MCF 10A (cell line): ENCODE results near the gene TLCD3B. TPM values are rescaled to one million over a fixed set of nuclear protein-coding genes. Genes with fewer than 3 reads are reported as not detected.
A peak's percentile ranks its signal among the peaks of the same experiment; 100 is the strongest.

Source experiments
- BruUV-seq: library from RNA; stranded (reverse); fragments of 400-500 nt; replicated peaks from 2 replicates; lab custom pipeline; 2021; lab: Mats Ljungman, UMichigan
- CTCF ChIA-PET: fragments of 300-600 bp; sonication (Branson Sonifier 250); formaldehyde crosslinking; extraction: SDS; loops from one replicate; lab custom pipeline; 2021; ENCODE audit warnings: antibody characterized with exemption, inconsistent platforms; lab: Yijun Ruan, JAX
- POLR2A ChIA-PET: fragments of 300-600, 350-650 bp; sonication (Branson Sonifier 250); formaldehyde crosslinking; extraction: SDS; loops from one replicate; lab custom pipeline; 2020; ENCODE audit warnings: antibody characterized with exemption, inconsistent platforms; lab: Yijun Ruan, JAX
- DNase-seq: peaks from one replicate; pipeline ENCODE4 v3.0.0-alpha.2; 2018; ENCODE audit not compliant: unreplicated experiment
- H3K27ac Mint-ChIP-seq: one replicate; pipeline ENCODE4 v1.8.0; 2022; ENCODE audit warnings: mild to moderate bottlenecking, low read depth, mixed read lengths; ENCODE audit not compliant: unreplicated experiment
- H3K27me3 Mint-ChIP-seq: one replicate; pipeline ENCODE4 v1.8.0; 2022; ENCODE audit warnings: mixed read lengths; ENCODE audit not compliant: insufficient read depth, unreplicated experiment
- H3K36me3 Mint-ChIP-seq: one replicate; pipeline ENCODE4 v1.8.0; 2022; ENCODE audit warnings: mild to moderate bottlenecking, moderate library complexity, mixed read lengths; ENCODE audit not compliant: insufficient read depth, unreplicated experiment
- H3K4me1 Mint-ChIP-seq: one replicate; pipeline ENCODE4 v1.8.0; 2022; ENCODE audit warnings: mixed read lengths; ENCODE audit not compliant: insufficient read depth, unreplicated experiment
- H3K4me3 Mint-ChIP-seq: one replicate; pipeline ENCODE4 v1.8.0; 2022; ENCODE audit warnings: mild to moderate bottlenecking, moderate library complexity, mixed read lengths; ENCODE audit not compliant: unreplicated experiment
- H3K9me3 Mint-ChIP-seq: one replicate; pipeline ENCODE4 v1.8.0; 2022; ENCODE audit warnings: mixed read lengths; ENCODE audit not compliant: unreplicated experiment
- intact Hi-C: fragments of 100-400 bp; cut with micrococcal nuclease; formaldehyde crosslinking; loops from 2 replicates; pipeline ENCODE4 v1.14.1; 2022
- total RNA-seq: library from RNA; stranded (reverse); gene quantifications from 2 replicates; pipeline ENCODE4 v1.2.3, GENCODE V29; 2022
- TF ChIP-seq, protein P1 (sequence below): fragments of 200-600 bp; IDR thresholded peaks from one replicate; pipeline ENCODE4 v1.8.0; 2022; ENCODE audit warnings: antibody characterized with exemption, mild to moderate bottlenecking; ENCODE audit not compliant: unreplicated experiment

TLCD3B gene
- total RNA-seq, 1 experiment from 2014 or later = 0.21 TPM

DNA sequence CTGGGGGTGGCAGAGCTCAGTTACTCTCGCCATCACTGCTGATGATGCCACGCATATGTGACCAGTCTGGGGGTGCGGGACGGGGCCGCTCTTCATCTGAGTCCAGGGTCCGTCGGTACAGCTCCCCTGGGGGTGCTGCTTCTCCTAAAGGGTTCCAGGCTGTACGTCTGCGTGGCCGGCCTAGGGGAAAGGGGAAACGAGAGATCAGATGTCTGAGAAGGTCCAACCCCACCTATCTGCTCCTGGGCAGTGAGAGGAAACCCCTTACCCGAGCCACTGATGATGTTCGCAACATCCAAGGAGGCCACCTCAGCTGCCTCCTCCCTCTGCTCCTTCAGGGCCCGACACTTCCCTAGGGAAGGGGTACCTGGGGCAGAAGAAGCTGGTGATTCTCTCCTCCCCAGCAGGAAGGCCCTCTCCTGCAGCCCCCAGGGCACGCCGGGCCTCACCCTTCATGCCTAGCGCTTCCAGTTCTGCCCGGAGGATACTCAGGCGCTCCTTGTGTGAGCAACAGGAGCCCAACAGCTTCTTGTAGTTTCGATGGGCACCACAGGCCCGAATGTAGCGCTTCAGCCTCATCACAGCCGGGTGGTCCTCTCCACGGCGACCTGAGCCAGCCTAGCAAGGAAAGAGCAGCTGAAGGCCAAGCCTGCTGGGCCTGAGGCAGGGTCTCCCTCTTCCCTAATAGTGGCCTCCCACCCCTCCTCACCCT, 37.7 kb downstream of the TLCD3B start:
- CTCF ChIA-PET = interaction anchor here (0.6 to 1.0 kb wide), 8 partner anchors 10 to 270 kb away, joined by 3 to 6 read pairs (median 3); no protein-coding TSS in a partner anchor
- Mint-ChIP-seq H3K36me3 (peaks cover 41% of the 10 kb centered on the region), H3K4me1 (peaks cover 11% of the 10 kb centered on the region), H3K27me3 (no peaks in the 10 kb centered on the region), H3K4me3 (no peak overlapping the region), H3K9me3 (no peaks in the 10 kb centered on the region), H3K27ac (peak overlapping the region; percentile 61)
- BruUV-seq = no TSS peak
- no peak for DNase-seq
- intact Hi-C loops = no loop called here
- TF ChIP-seq, protein P1, sequence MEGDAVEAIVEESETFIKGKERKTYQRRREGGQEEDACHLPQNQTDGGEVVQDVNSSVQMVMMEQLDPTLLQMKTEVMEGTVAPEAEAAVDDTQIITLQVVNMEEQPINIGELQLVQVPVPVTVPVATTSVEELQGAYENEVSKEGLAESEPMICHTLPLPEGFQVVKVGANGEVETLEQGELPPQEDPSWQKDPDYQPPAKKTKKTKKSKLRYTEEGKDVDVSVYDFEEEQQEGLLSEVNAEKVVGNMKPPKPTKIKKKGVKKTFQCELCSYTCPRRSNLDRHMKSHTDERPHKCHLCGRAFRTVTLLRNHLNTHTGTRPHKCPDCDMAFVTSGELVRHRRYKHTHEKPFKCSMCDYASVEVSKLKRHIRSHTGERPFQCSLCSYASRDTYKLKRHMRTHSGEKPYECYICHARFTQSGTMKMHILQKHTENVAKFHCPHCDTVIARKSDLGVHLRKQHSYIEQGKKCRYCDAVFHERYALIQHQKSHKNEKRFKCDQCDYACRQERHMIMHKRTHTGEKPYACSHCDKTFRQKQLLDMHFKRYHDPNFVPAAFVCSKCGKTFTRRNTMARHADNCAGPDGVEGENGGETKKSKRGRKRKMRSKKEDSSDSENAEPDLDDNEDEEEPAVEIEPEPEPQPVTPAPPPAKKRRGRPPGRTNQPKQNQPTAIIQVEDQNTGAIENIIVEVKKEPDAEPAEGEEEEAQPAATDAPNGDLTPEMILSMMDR = no peak
- POLR2A ChIA-PET = interaction anchor here (0.5 to 5.0 kb wide), 10 partner anchors 8 to 177 kb away, joined by 3 to 72 read pairs (median 3); partner anchors contain the start of genes KCTD13, PAGR1 and TAOK2

DNA sequence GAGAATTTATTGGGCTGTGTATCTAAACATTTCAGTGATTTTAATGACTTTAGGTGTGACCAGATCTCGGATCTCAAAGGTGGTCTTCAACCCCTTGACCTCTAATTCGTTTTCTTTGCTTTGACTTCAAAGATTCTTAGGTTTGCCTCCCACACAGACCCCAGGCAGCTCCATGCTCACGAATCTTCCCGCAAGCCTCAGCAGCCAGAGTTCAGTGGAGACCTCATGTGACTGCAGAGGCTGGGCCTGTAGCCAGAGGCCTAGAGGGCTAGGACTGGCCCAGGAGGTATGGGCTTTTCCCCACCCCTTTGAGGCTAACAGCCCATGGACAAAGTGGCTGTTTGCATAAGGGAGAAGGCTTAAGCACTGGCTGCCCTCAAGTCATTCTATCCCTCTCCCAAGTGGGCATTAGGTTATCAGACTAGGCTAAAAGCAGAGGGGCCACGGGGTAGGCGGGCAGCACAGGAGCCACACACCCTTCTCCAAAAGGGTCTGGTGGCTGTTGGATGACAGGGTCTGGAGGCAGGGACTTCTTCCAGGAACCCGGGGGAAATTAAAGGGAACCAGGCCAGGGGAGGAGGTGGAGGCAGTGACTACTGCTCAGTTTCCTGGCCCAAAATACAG, 38.6 kb downstream of the TLCD3B start:
- Mint-ChIP-seq H3K4me1 (peaks cover 11% of the 10 kb centered on the region), H3K9me3 (no peaks in the 10 kb centered on the region), H3K36me3 (peaks cover 35% of the 10 kb centered on the region), H3K27ac (no peak overlapping the region), H3K27me3 (no peaks in the 10 kb centered on the region), H3K4me3 (no peak overlapping the region)
- BruUV-seq = no TSS peak
- CTCF ChIA-PET = interaction anchor here (0.6 to 1.1 kb wide), 5 partner anchors 10 to 292 kb away, joined by 3 to 4 read pairs (median 3); no protein-coding TSS in a partner anchor
- POLR2A ChIA-PET = interaction anchor here (1.0 to 5.0 kb wide), 3 partner anchors 12 to 31 kb away, joined by 3 to 72 read pairs (median 3); partner anchors contain the start of gene TAOK2
- intact Hi-C loops = no loop called here
- DNase-seq = no peak
- TF ChIP-seq, protein P1 = no peak

DNA sequence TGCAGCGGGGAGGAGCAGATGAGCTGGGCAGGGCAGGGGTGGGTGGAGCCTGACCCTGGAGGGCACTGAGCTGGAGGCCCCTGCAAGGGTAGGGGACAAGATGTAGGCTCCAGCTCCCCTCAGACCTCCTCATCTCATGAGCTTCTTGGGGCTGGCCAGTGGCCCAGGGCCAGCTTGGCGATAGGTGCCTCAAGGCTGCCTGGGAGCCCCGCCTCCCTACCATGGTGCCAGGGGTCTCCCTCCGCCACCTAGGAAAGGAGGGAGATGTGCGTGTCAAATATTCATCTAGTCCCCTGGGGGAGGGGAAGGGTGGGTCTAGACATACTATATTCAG, 39.5 kb downstream of the TLCD3B start:
- TF ChIP-seq, protein P1 = no peak
- no peaks in the 10 kb centered on the region for H3K27me3 Mint-ChIP-seq
- intact Hi-C loops = no loop called here
- no peak overlapping the region for H3K4me3 Mint-ChIP-seq
- ChIA-PET CTCF (no interaction called here), POLR2A (no interaction called here)
- DNase-seq = no peak
- peaks cover 31% of the 10 kb centered on the region for H3K36me3 Mint-ChIP-seq
- H3K27ac Mint-ChIP-seq = no peak overlapping the region
- no peaks in the 10 kb centered on the region for H3K9me3 Mint-ChIP-seq
- H3K4me1 Mint-ChIP-seq = peaks cover 11% of the 10 kb centered on the region
- BruUV-seq = no TSS peak

DNA sequence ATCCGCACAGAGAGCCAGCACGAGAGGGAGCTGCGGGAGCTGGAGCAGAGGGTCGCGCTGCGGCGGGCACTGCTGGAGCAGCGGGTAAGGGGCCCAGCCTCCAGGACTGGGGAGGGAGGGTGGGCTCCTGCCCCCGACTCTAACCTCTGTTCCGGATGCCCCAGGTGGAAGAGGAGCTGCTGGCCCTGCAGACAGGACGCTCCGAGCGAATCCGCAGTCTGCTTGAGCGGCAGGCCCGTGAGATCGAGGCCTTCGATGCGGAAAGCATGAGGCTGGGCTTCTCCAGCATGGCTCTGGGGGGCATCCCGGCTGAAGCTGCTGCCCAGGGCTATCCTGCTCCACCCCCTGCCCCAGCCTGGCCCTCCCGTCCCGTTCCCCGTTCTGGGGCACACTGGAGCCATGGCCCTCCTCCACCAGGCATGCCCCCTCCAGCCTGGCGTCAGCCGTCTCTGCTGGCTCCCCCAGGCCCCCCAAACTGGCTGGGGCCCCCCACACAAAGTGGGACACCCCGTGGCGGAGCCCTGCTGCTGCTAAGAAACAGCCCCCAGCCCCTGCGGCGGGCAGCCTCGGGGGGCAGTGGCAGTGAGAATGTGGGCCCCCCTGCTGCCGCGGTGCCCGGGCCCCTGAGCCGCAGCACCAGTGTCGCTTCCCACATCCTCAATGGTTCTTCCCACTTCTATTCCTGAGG, 40.0 kb downstream of the TLCD3B start:
- no peak overlapping the region for H3K27ac Mint-ChIP-seq
- no peaks in the 10 kb centered on the region for H3K27me3 Mint-ChIP-seq
- H3K9me3 Mint-ChIP-seq = no peaks in the 10 kb centered on the region
- ChIA-PET POLR2A (no interaction called here), CTCF (no interaction called here)
- H3K4me3 Mint-ChIP-seq = no peak overlapping the region
- peaks cover 11% of the 10 kb centered on the region for H3K4me1 Mint-ChIP-seq
- no peak for DNase-seq
- peaks cover 30% of the 10 kb centered on the region for H3K36me3 Mint-ChIP-seq
- BruUV-seq = no TSS peak
- intact Hi-C loops = no loop called here
- TF ChIP-seq, protein P1 = no peak
